CD14-positive monocyte (primary cell): ENCODE measurements around the gene NTRK3. TPM values are rescaled to one million over a fixed set of nuclear protein-coding genes. Genes with fewer than 3 reads are reported as not detected.

ENCODE experiments used
- DNase-seq, 3 donors: peaks; one replicate each; pipeline ENCODE4 v3.0.0-alpha.2; 2011 to 2022
- H2AFZ ChIP-seq: 2 replicates; pipeline ENCODE4 v1.6.0; 2012; ENCODE audit warnings: mild to moderate bottlenecking, low read depth, low read length, inconsistent platforms; ENCODE audit not compliant: insufficient read depth, poor library complexity, severe bottlenecking
- H3K27ac ChIP-seq, 2 donors: 1 replicate in 1 of 2; 2 replicates in 1 of 2; pipeline ENCODE4 v1.5.1; 2012 to 2013; ENCODE audit warnings: low read length in 2 of 2, control low read depth in 1 of 2, inconsistent platforms in 1 of 2, low read depth in 1 of 2, mild to moderate bottlenecking in 1 of 2
- H3K27me3 ChIP-seq, 2 donors: one replicate each; pipeline versions ENCODE4 v1.6.0 to v1.6.1; 2011 to 2013; ENCODE audit warnings: low read length in 2 of 2; ENCODE audit not compliant: control insufficient read depth in 2 of 2, insufficient read depth in 2 of 2
- H3K36me3 ChIP-seq, 2 donors: replicated peaks in 1 of 2; 1 replicate in 1 of 2; 2 replicates in 1 of 2; pipeline versions ENCODE4 v1.5.1 to v1.6.1; 2012 to 2013; ENCODE audit warnings: low read length in 2 of 2, control low read depth in 1 of 2, inconsistent platforms in 1 of 2, mild to moderate bottlenecking in 1 of 2; ENCODE audit not compliant: insufficient read depth in 2 of 2, control insufficient read depth in 1 of 2
- H3K4me1 ChIP-seq, 2 donors: 1 replicate in 1 of 2; 2 replicates in 1 of 2; pipeline versions ENCODE4 v1.5.1 to v1.6.1; 2012 to 2013; ENCODE audit warnings: low read length in 2 of 2, control low read depth in 1 of 2, inconsistent platforms in 1 of 2, mild to moderate bottlenecking in 1 of 2, moderate library complexity in 1 of 2; ENCODE audit not compliant: insufficient read depth in 2 of 2, control insufficient read depth in 1 of 2
- H3K4me2 ChIP-seq: replicated peaks from 2 replicates; pipeline ENCODE3; 2012; ENCODE audit warnings: low read length, moderate library complexity, mild to moderate bottlenecking; ENCODE audit not compliant: poor library complexity, severe bottlenecking; ENCODE audit errors: extremely low read depth
- H3K4me3 ChIP-seq, 3 experiments: fragments of 200-600 bp in 1 of 3; sonication (generic) in 1 of 3; replicated peaks in 1 of 3; 1 replicate in 2 of 3; 2 replicates in 1 of 3; pipeline ENCODE4 v1.5.1; 2011 to 2013; ENCODE audit warnings: low read length in 3 of 3, mild to moderate bottlenecking in 3 of 3, control low read depth in 2 of 3, low read depth in 2 of 3, inconsistent platforms in 1 of 3, moderate library complexity in 1 of 3
- H3K79me2 ChIP-seq: 2 replicates; pipeline ENCODE4 v1.6.0; 2012; ENCODE audit warnings: mild to moderate bottlenecking, control low read depth, inconsistent platforms, low read length, moderate library complexity; ENCODE audit not compliant: insufficient read depth
- H3K9ac ChIP-seq: 2 replicates; pipeline ENCODE4 v1.6.0; 2017; ENCODE audit warnings: low read length, mild to moderate bottlenecking; ENCODE audit not compliant: insufficient read depth, poor library complexity, severe bottlenecking
- H3K9me3 ChIP-seq, 2 donors: replicated peaks in 1 of 2; 1 replicate in 1 of 2; 2 replicates in 1 of 2; pipeline versions ENCODE4 v1.5.1 to v1.6.1; 2012 to 2013; ENCODE audit warnings: low read length in 2 of 2, control low read depth in 1 of 2; ENCODE audit not compliant: control insufficient read depth in 1 of 2, insufficient read depth in 1 of 2
- H4K20me1 ChIP-seq: 2 replicates; pipeline ENCODE4 v1.6.0; 2012; ENCODE audit warnings: mild to moderate bottlenecking, low read length, control low read depth, moderate library complexity; ENCODE audit not compliant: insufficient read depth
- H3K27ac Mint-ChIP-seq, 7 donors: one replicate each; pipeline ENCODE4 v1.8.0; 2020; ENCODE audit warnings: mild to moderate bottlenecking in 7 of 7, mixed read lengths in 7 of 7, moderate library complexity in 6 of 7, inconsistent platforms in 2 of 7
- H3K27me3 Mint-ChIP-seq, 3 donors: one replicate each; pipeline ENCODE4 v1.8.0; 2021 to 2022; ENCODE audit warnings: low read depth in 3 of 3, mild to moderate bottlenecking in 3 of 3, mixed read lengths in 3 of 3, moderate library complexity in 3 of 3, inconsistent platforms in 1 of 3
- H3K36me3 Mint-ChIP-seq, 2 donors: one replicate each; pipeline ENCODE4 v1.8.0; 2020; ENCODE audit warnings: mixed read lengths in 2 of 2, inconsistent platforms in 1 of 2, mild to moderate bottlenecking in 1 of 2
- H3K4me1 Mint-ChIP-seq: one replicate; pipeline ENCODE4 v1.8.0; 2020; ENCODE audit warnings: mild to moderate bottlenecking, mixed read lengths
- H3K4me3 Mint-ChIP-seq, 2 donors: one replicate each; pipeline ENCODE4 v1.8.0; 2020; ENCODE audit warnings: mild to moderate bottlenecking in 2 of 2, mixed read lengths in 2 of 2, moderate library complexity in 1 of 2
- H3K9me3 Mint-ChIP-seq, 7 donors: one replicate each; pipeline ENCODE4 v1.8.0; 2020 to 2022; ENCODE audit warnings: mixed read lengths in 7 of 7, mild to moderate bottlenecking in 6 of 7, moderate library complexity in 6 of 7, inconsistent platforms in 2 of 7
- CTCF ChIP-seq: fragments of 200-600 bp; IDR thresholded peaks from one replicate; pipeline ENCODE4 v1.8.0; 2022; ENCODE audit warnings: antibody characterized with exemption, mild to moderate bottlenecking
- WGBS: methylation state at CpG from one replicate; pipeline ENCODE4 v1.1.5; 2013; ENCODE audit warnings: missing lambda C conversion rate; ENCODE audit not compliant: insufficient coverage; 5-methylcytosine and 5-hydroxymethylcytosine counted together
- intact Hi-C, 2 donors: fragments of 100-400 bp; cut with micrococcal nuclease; formaldehyde crosslinking; loops; one replicate each; pipeline versions ENCODE4 v1.15.0 to v1.15.1; 2023
- polyA plus RNA-seq, 3 donors: library from polyadenylated mRNA; depleted of rRNA in 1 of 3; unstranded in 2 of 3; stranded (reverse) in 1 of 3; fragments of 300-500 nt in 2 of 3; fragments of >200 nt in 1 of 3; fragmentation: Illumina TruSeq in 2 of 3; gene quantifications; 1 replicate in 2 of 3; 2 replicates in 1 of 3; pipeline ENCODE4 v1.2.3, GENCODE V29; 2012 to 2021

Gene NTRK3
- polyA plus RNA-seq, 3 donors, result not detected

GRCh38 chr15:88272421-88272820 is 15.9 kb upstream of the NTRK3 start:
- TF ChIP-seq CTCF, result no peak
- intact Hi-C loops, result no loop called here
- H3K4me1 ChIP-seq, result no peaks in the 10 kb centered on the region
- Mint-ChIP-seq H3K4me1 (no peaks in the 10 kb centered on the region), H3K9me3 (peaks cover 0 to 1% (median 0%) of the 10 kb centered on the region in 7 donors), H3K4me3 (no peak overlapping the region), H3K27ac (no peak overlapping the region), H3K36me3 (no peaks in the 10 kb centered on the region), H3K27me3 (peaks cover 7 to 11% (median 10%) of the 10 kb centered on the region in 3 donors)
- no peaks in the 10 kb centered on the region for H3K36me3 ChIP-seq
- no peak overlapping the region for H3K4me3 ChIP-seq
- no peak overlapping the region for H3K27ac ChIP-seq
- H3K9ac ChIP-seq, result no peak overlapping the region
- no peak overlapping the region for H2AFZ ChIP-seq
- no peaks in the 10 kb centered on the region for H3K9me3 ChIP-seq
- 80% methylated on average over 1 of the region's 2 CpGs for WGBS
- DNase-seq, result no peak
- H3K27me3 ChIP-seq, result no peaks in the 10 kb centered on the region
- no peaks in the 10 kb centered on the region for H4K20me1 ChIP-seq
- H3K79me2 ChIP-seq, result no peaks in the 10 kb centered on the region
- H3K4me2 ChIP-seq, result no peak overlapping the region

- H3K9me3 ChIP-seq, result no peaks in the 10 kb centered on the region
- H3K27me3 ChIP-seq, result no peaks in the 10 kb centered on the region
- intact Hi-C loops, result no loop called here
- no peak overlapping the region for H3K4me2 ChIP-seq
- Mint-ChIP-seq H3K4me3 (no peak overlapping the region), H3K36me3 (no peaks in the 10 kb centered on the region), H3K27ac (no peak overlapping the region), H3K9me3 (no peaks in the 10 kb centered on the region), H3K4me1 (no peaks in the 10 kb centered on the region), H3K27me3 (peaks cover 5 to 16% (median 9%) of the 10 kb centered on the region in 3 donors)
- TF ChIP-seq CTCF, result no peak
- no peak overlapping the region for H3K4me3 ChIP-seq
- no peak overlapping the region for H3K27ac ChIP-seq
- no peaks in the 10 kb centered on the region for H3K79me2 ChIP-seq
- no peaks in the 10 kb centered on the region for H3K36me3 ChIP-seq
- H2AFZ ChIP-seq, result no peak overlapping the region
- H3K4me1 ChIP-seq, result no peaks in the 10 kb centered on the region
- no peak overlapping the region for H3K9ac ChIP-seq
- DNase-seq, result no peak
- no peaks in the 10 kb centered on the region for H4K20me1 ChIP-seq
- WGBS, result 74% methylated on average over 3 of the region's 4 CpGs
These were observed 13.0 kb upstream of the NTRK3 start for GRCh38 chr15:88269356-88270062.
